GM23248 (cell line): Measurements from ENCODE around the gene GBF1. TPM values are rescaled to one million over a fixed set of nuclear protein-coding genes. Genes with fewer than 3 reads are reported as not detected.

Experiments
- DNase-seq: peaks from one replicate; pipeline ENCODE4 v3.0.0-alpha.2; 2015
- H2AFZ ChIP-seq: fragments of 200-600 bp; sonication (generic); 2 replicates; pipeline ENCODE4 v1.6.1; 2016; ENCODE audit warnings: antibody characterized with exemption
- H3F3A ChIP-seq: fragments of 200-600 bp; sonication (generic); 2 replicates; pipeline ENCODE4 v1.6.1; 2016; ENCODE audit warnings: mild to moderate bottlenecking, antibody characterized with exemption, mixed run types; ENCODE audit not compliant: insufficient read depth
- H3K27ac ChIP-seq: fragments of 200-600 bp; sonication (generic); 2 replicates; pipeline ENCODE4 v1.5.1; 2016; ENCODE audit warnings: mild to moderate bottlenecking
- H3K27me3 ChIP-seq: fragments of 200-600 bp; sonication (generic); replicated peaks from 2 replicates; pipeline ENCODE4 v1.6.1; 2016; ENCODE audit warnings: mild to moderate bottlenecking; ENCODE audit not compliant: insufficient read depth
- H3K36me3 ChIP-seq: fragments of 200-600 bp; sonication (generic); 2 replicates; pipeline ENCODE4 v1.6.1; 2016; ENCODE audit warnings: low read depth, mild to moderate bottlenecking
- H3K4me1 ChIP-seq: fragments of 200-600 bp; sonication (generic); 2 replicates; pipeline ENCODE4 v1.6.1; 2016; ENCODE audit warnings: mild to moderate bottlenecking; ENCODE audit not compliant: insufficient read depth
- H3K4me2 ChIP-seq: fragments of 200-600 bp; sonication (generic); one replicate; pipeline ENCODE4 v1.6.1; 2016; ENCODE audit warnings: mild to moderate bottlenecking; ENCODE audit not compliant: unreplicated experiment
- H3K4me3 ChIP-seq: fragments of 200-600 bp; sonication (generic); 2 replicates; pipeline ENCODE4 v1.5.1; 2016; ENCODE audit warnings: mild to moderate bottlenecking
- H3K79me2 ChIP-seq: fragments of 200-600 bp; sonication (generic); 2 replicates; pipeline ENCODE4 v1.6.1; 2016; ENCODE audit warnings: mild to moderate bottlenecking; ENCODE audit not compliant: insufficient read depth
- H3K9ac ChIP-seq: fragments of 200-600 bp; sonication (generic); 2 replicates; pipeline ENCODE4 v1.6.1; 2016; ENCODE audit warnings: mild to moderate bottlenecking
- H3K9me2 ChIP-seq: fragments of 200-600 bp; sonication (generic); 2 replicates; pipeline ENCODE4 v1.6.1; 2016; ENCODE audit warnings: mixed run types, mild to moderate bottlenecking, moderate library complexity; ENCODE audit not compliant: insufficient read depth
- H3K9me3 ChIP-seq: fragments of 200-600 bp; sonication (generic); one replicate; pipeline ENCODE4 v1.6.1; 2017; ENCODE audit warnings: low read depth
- H4K20me1 ChIP-seq: fragments of 200-600 bp; sonication (generic); 2 replicates; pipeline ENCODE4 v1.6.0; 2016; ENCODE audit not compliant: insufficient read depth
- EZH2 ChIP-seq: fragments of 200-600 bp; sonication (generic); IDR thresholded peaks from 2 replicates; pipeline ENCODE4 v1.6.1; 2018; ENCODE audit warnings: antibody characterized with exemption, mild to moderate bottlenecking; ENCODE audit not compliant: insufficient read depth, poor library complexity, severe bottlenecking
- EZH2phosphoT487 ChIP-seq: fragments of 200-600 bp; sonication (generic); IDR thresholded peaks from 2 replicates; pipeline ENCODE4 v1.6.1; 2018; ENCODE audit warnings: antibody characterized with exemption, moderate library complexity, mild to moderate bottlenecking, low read depth; ENCODE audit not compliant: insufficient read depth
- WGBS, 2 experiments: methylation state at CpG; one replicate each; pipeline ENCODE4 v1.1.6; 2015 to 2017; ENCODE audit warnings: low lambda C conversion rate in 2 of 2, low coverage in 1 of 2; ENCODE audit errors: missing lambda C conversion rate in 2 of 2; 5-methylcytosine and 5-hydroxymethylcytosine counted together
- in situ Hi-C: fragments of 300-500 bp; cut with MboI; formaldehyde crosslinking; loops from 2 replicates; pipeline ENCODE4 v1.15.0; 2020
- polyA plus RNA-seq: library from polyadenylated mRNA; unstranded; fragments of >200 nt; fragmentation: Nextera tagmentation; extraction: Ambion mirVana; gene quantifications from 2 replicates; pipeline ENCODE4 v1.2.1, GENCODE V29; 2016
- total RNA-seq: library from RNA; depleted of rRNA; stranded (reverse); fragments of >200 nt; shearing (Covaris generic); gene quantifications from 2 replicates; pipeline ENCODE4 v1.2.3, GENCODE V29; 2014

The GBF1 gene
- total and polyA plus RNA-seq, 2 experiments from 2014 or later = 29.8 to 43.9 TPM

GRCh38 chr10:102230861-102231356, 14.4 kb upstream of the GBF1 start:
- peak overlapping the region; percentile 86 for H3K4me2 ChIP-seq

GRCh38 chr10:102231357-102232318, 13.7 kb upstream of the GBF1 start:
- TF ChIP-seq EZH2phosphoT487 (no peak), EZH2 (no peak)
- Histone ChIP-seq H3K9me2 (no peaks in the 10 kb centered on the region), H3K9me3 (no peaks in the 10 kb centered on the region), H2AFZ (peak overlapping the region; percentile 67), H3K36me3 (no peaks in the 10 kb centered on the region), H3K79me2 (no peaks in the 10 kb centered on the region), H4K20me1 (no peaks in the 10 kb centered on the region), H3K9ac (no peak overlapping the region; the same call in 1 of the 2 replicates), H3K27ac (no peak overlapping the region), H3F3A (peaks cover 3% of the 10 kb centered on the region; the same call in 1 of the 2 replicates), H3K27me3 (no peaks in the 10 kb centered on the region), H3K4me2 (peak overlapping the region; percentile 86), H3K4me1 (peaks cover 3% of the 10 kb centered on the region), H3K4me3 (peak overlapping the region; percentile 65)
- in situ Hi-C loops = no loop called here
- WGBS, 2 experiments = 23 to 26% methylated on average over 51 to 60 of the region's 76 CpGs
- peak; percentile 68 for DNase-seq

More at GRCh38 chr10:102230861-102231356, 14.4 kb upstream of the GBF1 start:
- no peaks in the 10 kb centered on the region for H3K9me2 ChIP-seq
- no peaks in the 10 kb centered on the region for H3K36me3 ChIP-seq
- 1% methylated on average over 36 to 37 of the region's 52 CpGs for WGBS, 2 experiments
- peak overlapping the region; percentile 29 for H3K9ac ChIP-seq
- in situ Hi-C loops = no loop called here
- DNase-seq = peak; percentile 59
- H3K4me3 ChIP-seq = peak overlapping the region; percentile 65
- H2AFZ ChIP-seq = peak overlapping the region; percentile 67
- peaks cover 6% of the 10 kb centered on the region; the same call in 1 of the 2 replicates for H3F3A ChIP-seq
- peaks cover 8% of the 10 kb centered on the region for H3K4me1 ChIP-seq
- no peak for TF ChIP-seq EZH2phosphoT487
- TF ChIP-seq EZH2 = no peak
- H3K79me2 ChIP-seq = no peaks in the 10 kb centered on the region
- H3K27ac ChIP-seq = no peak overlapping the region
- no peaks in the 10 kb centered on the region for H3K9me3 ChIP-seq
- no peaks in the 10 kb centered on the region for H4K20me1 ChIP-seq
- no peaks in the 10 kb centered on the region for H3K27me3 ChIP-seq

GRCh38 chr10:102233997-102234396, 11.3 kb upstream of the GBF1 start:
- no peaks in the 10 kb centered on the region for H3K36me3 ChIP-seq
- H3K27ac ChIP-seq = no peak overlapping the region
- no peak overlapping the region for H2AFZ ChIP-seq
- 71 to 77% methylated on average over 1 of the region's 1 CpG for WGBS, 2 experiments
- no peaks in the 10 kb centered on the region for H3K79me2 ChIP-seq
- H3K9ac ChIP-seq = no peak overlapping the region
- no peak for DNase-seq
- H3K4me1 ChIP-seq = no peaks in the 10 kb centered on the region
- no peaks in the 10 kb centered on the region for H3K27me3 ChIP-seq
- TF ChIP-seq EZH2 (no peak), EZH2phosphoT487 (no peak)
- in situ Hi-C loops = no loop called here
- H3K4me2 ChIP-seq = no peak overlapping the region
- no peaks in the 10 kb centered on the region for H3K9me3 ChIP-seq
- no peak overlapping the region for H3K4me3 ChIP-seq
- H3K9me2 ChIP-seq = no peaks in the 10 kb centered on the region
- H3F3A ChIP-seq = no peaks in the 10 kb centered on the region
- H4K20me1 ChIP-seq = no peaks in the 10 kb centered on the region

- no peaks in the 10 kb centered on the region for H3K27me3 ChIP-seq
- in situ Hi-C loops = no loop called here
- no peaks in the 10 kb centered on the region for H3K79me2 ChIP-seq
- WGBS, 2 experiments = 82 to 85% methylated on average over 12 of the region's 12 CpGs
- H3K4me2 ChIP-seq = no peak overlapping the region
- H3K9ac ChIP-seq = no peak overlapping the region
- H3K27ac ChIP-seq = no peak overlapping the region
- no peaks in the 10 kb centered on the region for H3F3A ChIP-seq
- H4K20me1 ChIP-seq = no peaks in the 10 kb centered on the region
- H3K4me3 ChIP-seq = no peak overlapping the region
- no peak for TF ChIP-seq EZH2phosphoT487
- TF ChIP-seq EZH2 = no peak
- H3K36me3 ChIP-seq = no peaks in the 10 kb centered on the region
- no peaks in the 10 kb centered on the region for H3K4me1 ChIP-seq
- no peaks in the 10 kb centered on the region for H3K9me2 ChIP-seq
- H3K9me3 ChIP-seq = no peaks in the 10 kb centered on the region
- no peak overlapping the region for H2AFZ ChIP-seq
- DNase-seq = no peak
Observed at GRCh38 chr10:102234888-102235597, 10.3 kb upstream of the GBF1 start.
